G401.6 (cell line): Measurements from ENCODE around the gene TAF11L14.

Experiments used
- FAIRE-seq: peaks from 2 replicates; lab custom pipeline; 2012; peaks lifted over from hg19 to GRCh38; lab: Jason Lieb, UNC

Gene TAF11L14

GRCh38 chr5:17679597-17680203, 45.4 kb downstream of the TAF11L14 start:
- FAIRE-seq, result no peak

DNA sequence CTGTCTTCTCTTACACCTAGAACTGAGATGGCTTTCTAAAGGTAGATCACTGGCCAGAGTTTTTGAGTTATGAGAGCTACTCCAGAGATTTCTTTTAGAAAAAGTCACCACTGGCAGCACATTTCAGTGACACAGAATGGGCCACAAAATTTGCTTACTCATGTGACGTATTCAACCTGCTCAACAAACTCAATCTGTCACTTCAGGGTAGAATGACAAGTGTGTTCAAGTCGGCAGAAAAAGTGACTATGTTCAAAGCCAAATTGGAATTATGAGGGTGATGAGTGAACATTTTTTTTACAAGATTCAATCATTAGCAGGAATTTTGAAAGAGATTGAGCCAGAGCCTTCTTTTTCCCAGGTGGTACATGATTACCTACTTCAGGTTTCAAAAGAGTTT, 46.5 kb downstream of the TAF11L14 start:
- no peak for FAIRE-seq
